PC-3 (cell line): Measurements from ENCODE around the gene KHK. TPM values are rescaled to one million over a fixed set of nuclear protein-coding genes. Genes with fewer than 3 reads are reported as not detected.
"Not testable (repeated sequence)": the region's sequence is repeated elsewhere in the genome, so short reads cannot be mapped to it uniquely, and the experiment has no call there.

Experiments
- ATAC-seq: fragments of 200-7000 bp; cut with Tn5 transposase; 2 replicates; pipeline ENCODE4 v1.9.1; 2020; ENCODE audit warnings: mild to moderate bottlenecking, moderate library complexity
- BruUV-seq: library from RNA; stranded (reverse); fragments of 400-500 nt; replicated peaks from 2 replicates; lab custom pipeline; 2021; lab: Mats Ljungman, UMichigan
- CTCF ChIA-PET: fragments of 300-600 bp; sonication (Branson Sonifier 250); formaldehyde crosslinking; loops from one replicate; lab custom pipeline; 2022; ENCODE audit warnings: antibody characterized with exemption; lab: Charles Lee
- POLR2A ChIA-PET: fragments of 300-600 bp; sonication (Branson Sonifier 250); formaldehyde crosslinking; loops from one replicate; lab custom pipeline; 2022; ENCODE audit warnings: antibody characterized with exemption; ENCODE audit not compliant: unreplicated experiment; lab: Charles Lee
- DNase-seq: peaks from one replicate; pipeline ENCODE4 v3.0.0-alpha.2; 2015
- H2AFZ ChIP-seq: fragments of 300-600 bp; sonication (generic); 2 replicates; pipeline ENCODE4 v1.6.0; 2016; ENCODE audit warnings: antibody characterized with exemption, low read length
- H3F3A ChIP-seq: fragments of 300-600 bp; sonication (generic); one replicate; pipeline ENCODE4 v1.6.0; 2017; ENCODE audit warnings: antibody characterized with exemption, low read length, control low read depth, mild to moderate bottlenecking; ENCODE audit not compliant: unreplicated experiment
- H3K27ac ChIP-seq: fragments of 300-600 bp; sonication (generic); 2 replicates; pipeline ENCODE4 v1.5.1; 2016; ENCODE audit warnings: mild to moderate bottlenecking, low read length
- H3K27me3 ChIP-seq: fragments of 300-600 bp; sonication (generic); 2 replicates; pipeline ENCODE4 v1.6.1; 2016; ENCODE audit warnings: low read length, mixed read lengths
- H3K36me3 ChIP-seq: fragments of 300-600 bp; sonication (generic); 2 replicates; pipeline ENCODE4 v1.6.1; 2016; ENCODE audit warnings: low read depth, mixed run types, low read length, mixed read lengths
- H3K4me1 ChIP-seq: fragments of 300-600 bp; sonication (generic); 2 replicates; pipeline ENCODE4 v1.5.1; 2016; ENCODE audit warnings: low read length; ENCODE audit not compliant: insufficient read depth
- H3K4me2 ChIP-seq: fragments of 300-600 bp; sonication (generic); 2 replicates; pipeline ENCODE4 v1.6.0; 2016; ENCODE audit warnings: low read length
- H3K4me3 ChIP-seq: fragments of 300-600 bp; sonication (generic); 2 replicates; pipeline ENCODE4 v1.5.1; 2016; ENCODE audit warnings: mild to moderate bottlenecking, low read length, mixed read lengths
- H3K79me2 ChIP-seq: fragments of 300-600 bp; sonication (generic); 2 replicates; pipeline ENCODE4 v1.6.1; 2017; ENCODE audit warnings: low read length, mixed read lengths
- H3K9ac ChIP-seq: fragments of 300-600 bp; sonication (generic); 2 replicates; pipeline ENCODE4 v1.6.0; 2016; ENCODE audit warnings: mild to moderate bottlenecking, low read length
- H3K9me2 ChIP-seq: fragments of 300-600 bp; sonication (generic); replicated peaks from 2 replicates; pipeline ENCODE4 v1.6.1; 2016; ENCODE audit warnings: mixed run types, low read length, mixed read lengths
- H3K9me3 ChIP-seq: fragments of 300-600 bp; sonication (generic); 2 replicates; pipeline ENCODE4 v1.6.1; 2016; ENCODE audit warnings: low read length, mixed read lengths
- H4K20me1 ChIP-seq: fragments of 300-600 bp; sonication (generic); 2 replicates; pipeline ENCODE4 v1.6.1; 2016; ENCODE audit warnings: low read length, mixed read lengths
- CTCF ChIP-seq: fragments of 300-600 bp; sonication (generic); conservative IDR thresholded peaks from 2 replicates; pipeline ENCODE4 v1.5.1; 2017; ENCODE audit warnings: antibody characterized with exemption, low read depth, mild to moderate bottlenecking, low read length
- EZH2 ChIP-seq: fragments of 300-600 bp; sonication (generic); IDR thresholded peaks from one replicate; pipeline ENCODE4 v1.6.1; 2017; ENCODE audit warnings: antibody characterized with exemption, mild to moderate bottlenecking, low read length; ENCODE audit not compliant: unreplicated experiment
- EZH2phosphoT487 ChIP-seq: fragments of 300-600 bp; sonication (generic); IDR thresholded peaks from 2 replicates; pipeline ENCODE4 v1.6.1; 2018; ENCODE audit warnings: mild to moderate bottlenecking, antibody characterized with exemption, low read length, borderline replicate concordance
- intact Hi-C: fragments of 100-400 bp; cut with micrococcal nuclease; formaldehyde crosslinking; loops from 2 replicates; pipeline ENCODE4 v1.9.0; 2023
- total RNA-seq: library from RNA; depleted of rRNA; stranded (reverse); fragments of >200 nt; gene quantifications from 2 replicates; pipeline ENCODE4 v1.2.3, GENCODE V29; 2014

The KHK gene
- total RNA-seq, 1 experiment from 2014 or later, result 11.0 TPM

- Histone ChIP-seq H3K4me2 (no peak overlapping the region), H2AFZ (no peak overlapping the region), H3K27ac (no peak overlapping the region), H3K27me3 (no peaks in the 10 kb centered on the region), H4K20me1 (no peaks in the 10 kb centered on the region), H3K4me1 (peaks cover 12% of the 10 kb centered on the region), H3K36me3 (no peaks in the 10 kb centered on the region), H3K9ac (no peak overlapping the region), H3F3A (no peaks in the 10 kb centered on the region), H3K9me3 (no peaks in the 10 kb centered on the region), H3K79me2 (peaks cover 15% of the 10 kb centered on the region), H3K9me2 (no peaks in the 10 kb centered on the region), H3K4me3 (no peak overlapping the region)
- ChIA-PET CTCF (no interaction called here), POLR2A (no interaction called here)
- no TSS peak for BruUV-seq
- no peak for ATAC-seq
- TF ChIP-seq EZH2phosphoT487 (no peak), EZH2 (no peak), CTCF (no peak)
- intact Hi-C loops, result no loop called here
- DNase-seq, result no peak
Measured at GRCh38 chr2:27074738-27075565, 11.6 kb upstream of the KHK start.

DNA sequence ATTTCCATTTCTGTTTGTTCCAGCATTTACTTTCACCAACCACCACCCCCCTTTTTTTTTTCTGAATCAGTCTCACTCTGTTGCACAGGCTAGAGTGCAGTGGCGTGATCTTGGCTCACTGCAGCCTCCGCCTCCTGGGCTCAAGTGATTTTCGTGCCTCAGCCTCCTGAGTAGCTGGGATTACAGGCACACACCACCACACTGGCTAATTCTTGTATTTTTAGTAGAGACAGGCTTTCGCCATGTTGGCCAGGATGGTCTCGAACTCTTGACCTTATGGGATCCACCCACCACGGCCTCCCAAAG, 11.1 kb upstream of the KHK start:
- H3K27me3 ChIP-seq, ATAC-seq, CTCF ChIA-PET: not testable (repeated sequence)

GRCh38 chr2:27076323-27076722, 10.2 kb upstream of the KHK start:
- Histone ChIP-seq H3K36me3 (no peaks in the 10 kb centered on the region), H3K9me3 (no peaks in the 10 kb centered on the region), H3K27ac (no peak overlapping the region), H3K9ac (no peak overlapping the region), H3K4me1 (peaks cover 6% of the 10 kb centered on the region), H3K9me2 (no peaks in the 10 kb centered on the region), H3F3A (no peaks in the 10 kb centered on the region), H4K20me1 (no peaks in the 10 kb centered on the region), H2AFZ (no peak overlapping the region), H3K79me2 (peaks cover under 1% of the 10 kb centered on the region), H3K4me2 (no peak overlapping the region), H3K4me3 (no peak overlapping the region), H3K27me3 (no peaks in the 10 kb centered on the region)
- DNase-seq, result no peak
- ChIA-PET CTCF (no interaction called here), POLR2A (no interaction called here)
- no TSS peak for BruUV-seq
- intact Hi-C loops, result no loop called here
- TF ChIP-seq EZH2phosphoT487 (no peak), CTCF (no peak), EZH2 (no peak)
- no peak for ATAC-seq

More for the DNA sequence above, 11.1 kb upstream of the KHK start:
- H2AFZ ChIP-seq, H4K20me1 ChIP-seq, H3K9me2 ChIP-seq, DNase-seq, H3K9me3 ChIP-seq, H3K36me3 ChIP-seq, BruUV-seq, H3K4me3 ChIP-seq, H3K4me1 ChIP-seq, H3F3A ChIP-seq, H3K9ac ChIP-seq, H3K4me2 ChIP-seq, intact Hi-C loops, POLR2A ChIA-PET, H3K27ac ChIP-seq, H3K79me2 ChIP-seq: not testable (repeated sequence)
